SK-N-SH treated with all-trans-retinoic acid at 6 μM for 48 hours (cell line): ENCODE measurements around the gene CNNM3.

Source experiments
- ATAC-seq: fragments of 200-7000 bp; cut with Tn5 transposase; 3 replicates; pipeline ENCODE4 v1.9.1; 2020; ENCODE audit warnings: mild to moderate bottlenecking, moderate library complexity
- ARNTL ChIP-seq: fragments of 450-650 bp; formaldehyde crosslinking; IDR thresholded peaks from 2 replicates; pipeline ENCODE4 v1.5.0; 2020; ENCODE audit warnings: low read depth, mild to moderate bottlenecking, moderate library complexity, borderline replicate concordance
- CREB5 ChIP-seq: fragments of 250-450 bp; sonication (Bioruptor Pico); IDR thresholded peaks from 2 replicates; pipeline ENCODE4 v1.5.1; 2020; ENCODE audit warnings: low read depth, mild to moderate bottlenecking, moderate library complexity
- CSDC2 ChIP-seq: fragments of 250-450 bp; sonication (Bioruptor Pico); IDR thresholded peaks from 2 replicates; pipeline ENCODE4 v1.5.0; 2020; ENCODE audit warnings: mild to moderate bottlenecking, moderate library complexity
- ESRRG ChIP-seq: fragments of 250-450 bp; sonication (Bioruptor Pico); IDR thresholded peaks from 2 replicates; pipeline ENCODE4 v1.6.1; 2021; ENCODE audit warnings: mild to moderate bottlenecking
- GLIS3 ChIP-seq: fragments of 250-450 bp; sonication (Bioruptor Pico); IDR thresholded peaks from 2 replicates; pipeline ENCODE4 v1.5.0; 2020; ENCODE audit warnings: mild to moderate bottlenecking, moderate library complexity
- ISL1 ChIP-seq: fragments of 250-450 bp; sonication (Bioruptor Pico); IDR thresholded peaks from 2 replicates; pipeline ENCODE4 v2.1.2; 2022; ENCODE audit warnings: mild to moderate bottlenecking, moderate library complexity
- PATZ1 ChIP-seq: fragments of 250-450 bp; sonication (Bioruptor Pico); IDR thresholded peaks from 2 replicates; pipeline ENCODE4 v1.8.0; 2020; ENCODE audit warnings: mild to moderate bottlenecking, moderate library complexity, borderline replicate concordance
- POU6F1 ChIP-seq: fragments of 250-450 bp; sonication (Bioruptor Pico); IDR thresholded peaks from 2 replicates; pipeline ENCODE4 v1.8.0; 2021; ENCODE audit warnings: low read depth, mild to moderate bottlenecking, moderate library complexity, borderline replicate concordance
- RARB ChIP-seq: fragments of 250-450 bp; sonication (Bioruptor Pico); IDR thresholded peaks from 2 replicates; pipeline ENCODE4 v1.8.0; 2021; ENCODE audit warnings: mild to moderate bottlenecking, moderate library complexity
- SNAI2 ChIP-seq: fragments of 250-450 bp; sonication (Bioruptor Pico); IDR thresholded peaks from 2 replicates; pipeline ENCODE4 v1.5.0; 2020; ENCODE audit warnings: mild to moderate bottlenecking, moderate library complexity
- ZC3H10 ChIP-seq: fragments of 250-450 bp; sonication (Bioruptor Pico); IDR thresholded peaks from 2 replicates; pipeline ENCODE4 v1.5.1; 2021; ENCODE audit warnings: mild to moderate bottlenecking, moderate library complexity
- ZFP3 ChIP-seq: fragments of 250-450 bp; sonication (Bioruptor Pico); IDR thresholded peaks from 2 replicates; pipeline ENCODE4 v1.5.0; 2020; ENCODE audit warnings: mild to moderate bottlenecking, moderate library complexity
- ZFP30 ChIP-seq: fragments of 450-650 bp; formaldehyde crosslinking; IDR thresholded peaks from 2 replicates; pipeline ENCODE4 v1.5.0; 2022; ENCODE audit warnings: mild to moderate bottlenecking, moderate library complexity
- ZNF565 ChIP-seq: fragments of 450-650 bp; formaldehyde crosslinking; conservative IDR thresholded peaks from 2 replicates; pipeline ENCODE4 v1.5.0; 2020; ENCODE audit warnings: low read depth, mild to moderate bottlenecking, moderate library complexity
- ZNF70 ChIP-seq: fragments of 450-650 bp; formaldehyde crosslinking; IDR thresholded peaks from 2 replicates; pipeline ENCODE4 v1.5.0; 2020; ENCODE audit warnings: mild to moderate bottlenecking, moderate library complexity

The CNNM3 gene

GRCh38 chr2:96768083-96768561 lies 47.9 kb upstream of the CNNM3 start:
- no peak for ATAC-seq
- TF ChIP-seq PATZ1 (CRISPR knock-in tag) (no peak), ZNF70 (no peak), ZC3H10 (CRISPR knock-in tag) (no peak), CREB5 (CRISPR knock-in tag) (no peak), ESRRG (CRISPR knock-in tag) (no peak)

GRCh38 chr2:96769814-96770213 lies 46.3 kb upstream of the CNNM3 start:
- no peak; the same call in 2 of the 3 replicates for ATAC-seq
- no peak for TF ChIP-seq POU6F1 (CRISPR knock-in tag)
- TF ChIP-seq SNAI2 (CRISPR knock-in tag): no peak
- no peak for TF ChIP-seq ZC3H10 (CRISPR knock-in tag)
- TF ChIP-seq PATZ1 (CRISPR knock-in tag): no peak

GRCh38 chr2:96770442-96771202 lies 45.4 kb upstream of the CNNM3 start:
- no peak for ATAC-seq
- TF ChIP-seq PATZ1 (CRISPR knock-in tag) (no peak), ZNF565 (CRISPR knock-in tag) (no peak), ISL1 (CRISPR knock-in tag) (no peak), RARB (no peak), ESRRG (CRISPR knock-in tag) (no peak)

GRCh38 chr2:96771796-96772618 lies 44.1 kb upstream of the CNNM3 start:
- TF ChIP-seq ARNTL (CRISPR knock-in tag) (no peak), ZFP30 (CRISPR knock-in tag) (no peak), ZNF70 (no peak), CREB5 (CRISPR knock-in tag) (no peak), RARB (no peak), CSDC2 (CRISPR knock-in tag) (no peak), PATZ1 (CRISPR knock-in tag) (no peak), ISL1 (CRISPR knock-in tag) (no peak), ZNF565 (CRISPR knock-in tag) (no peak), GLIS3 (CRISPR knock-in tag) (no peak), SNAI2 (CRISPR knock-in tag) (no peak), ZFP3 (no peak), ZC3H10 (CRISPR knock-in tag) (no peak)
- ATAC-seq: no peak
